HG03108 (cell line): ENCODE data around the gene SPTB.

Experiments used
- ATAC-seq: cut with Tn5 transposase; IDR thresholded peaks from one replicate; pipeline ENCODE4 v1.9.1; 2021; ENCODE audit warnings: moderate library complexity; ENCODE audit not compliant: unreplicated experiment

Gene SPTB

DNA sequence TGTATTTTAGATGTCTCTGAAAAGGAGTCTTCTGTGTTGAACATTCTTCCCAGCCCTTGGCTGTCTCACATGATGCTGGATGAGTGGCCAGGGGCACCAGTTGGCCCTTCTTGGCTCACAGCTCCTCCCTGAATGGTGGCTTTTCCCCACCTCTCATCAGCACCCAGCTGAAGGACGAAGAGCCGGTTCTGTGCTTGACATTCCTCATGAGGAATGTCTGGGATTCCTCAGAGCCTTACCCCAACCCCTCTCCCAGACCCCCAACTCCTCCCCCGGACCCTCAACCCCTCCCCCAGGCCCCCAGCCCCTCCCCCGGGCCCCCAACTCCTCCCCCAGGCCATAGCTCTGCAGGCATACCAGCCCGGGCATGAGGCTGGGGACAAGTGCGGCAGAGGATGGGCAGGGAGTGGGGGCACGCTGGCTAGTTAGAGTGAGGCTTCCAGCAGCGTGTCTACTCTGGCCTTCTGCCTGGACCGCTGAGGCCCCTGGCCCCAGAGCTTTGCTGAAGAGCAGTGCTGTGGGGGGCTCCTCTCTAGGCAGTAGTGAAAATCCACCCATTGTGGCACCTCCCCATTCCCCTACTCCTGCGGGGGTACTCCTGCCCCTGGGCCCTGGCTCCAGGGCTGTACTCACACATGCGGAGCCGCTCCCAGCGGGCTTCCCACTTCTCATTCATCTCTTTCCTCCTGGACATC, 111.2 kb downstream of the SPTB start:
- ATAC-seq: no peak

DNA sequence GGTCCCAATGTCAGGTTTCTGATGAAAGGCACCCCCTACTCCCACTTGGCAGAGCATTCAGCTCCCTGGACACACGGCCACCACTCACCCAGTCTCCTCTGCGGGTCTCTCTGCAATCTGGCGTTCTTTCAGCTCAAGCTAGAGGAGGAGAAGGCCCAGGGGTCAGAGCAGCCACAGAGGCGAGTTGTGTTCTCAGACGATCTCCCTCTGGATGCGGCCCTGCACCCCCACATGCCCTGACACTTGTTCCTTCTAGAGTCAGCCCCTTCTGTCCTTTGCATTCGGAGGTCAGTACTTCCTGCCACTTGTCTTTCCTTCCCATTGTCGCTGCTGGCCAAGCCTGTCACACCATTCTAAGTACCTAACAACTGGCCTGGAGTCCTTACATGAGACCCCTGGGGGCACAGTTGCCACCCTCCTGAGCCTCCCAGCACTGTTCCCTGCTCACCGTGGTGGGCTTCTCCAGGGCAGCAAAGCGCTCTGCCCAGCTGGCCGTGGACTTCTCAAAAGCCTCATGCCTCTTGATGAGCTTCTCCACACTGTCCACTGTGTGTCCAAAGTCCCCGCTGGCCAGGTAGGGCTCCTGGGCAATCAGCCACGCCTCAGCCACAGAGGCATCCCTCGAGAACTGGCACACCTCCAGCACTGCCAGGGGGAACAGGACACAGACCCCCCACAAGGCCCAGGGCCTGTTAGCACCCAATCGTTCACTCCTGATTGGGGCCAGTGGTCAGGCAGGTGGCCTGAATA, 112.3 kb downstream of the SPTB start:
- ATAC-seq: no peak

DNA sequence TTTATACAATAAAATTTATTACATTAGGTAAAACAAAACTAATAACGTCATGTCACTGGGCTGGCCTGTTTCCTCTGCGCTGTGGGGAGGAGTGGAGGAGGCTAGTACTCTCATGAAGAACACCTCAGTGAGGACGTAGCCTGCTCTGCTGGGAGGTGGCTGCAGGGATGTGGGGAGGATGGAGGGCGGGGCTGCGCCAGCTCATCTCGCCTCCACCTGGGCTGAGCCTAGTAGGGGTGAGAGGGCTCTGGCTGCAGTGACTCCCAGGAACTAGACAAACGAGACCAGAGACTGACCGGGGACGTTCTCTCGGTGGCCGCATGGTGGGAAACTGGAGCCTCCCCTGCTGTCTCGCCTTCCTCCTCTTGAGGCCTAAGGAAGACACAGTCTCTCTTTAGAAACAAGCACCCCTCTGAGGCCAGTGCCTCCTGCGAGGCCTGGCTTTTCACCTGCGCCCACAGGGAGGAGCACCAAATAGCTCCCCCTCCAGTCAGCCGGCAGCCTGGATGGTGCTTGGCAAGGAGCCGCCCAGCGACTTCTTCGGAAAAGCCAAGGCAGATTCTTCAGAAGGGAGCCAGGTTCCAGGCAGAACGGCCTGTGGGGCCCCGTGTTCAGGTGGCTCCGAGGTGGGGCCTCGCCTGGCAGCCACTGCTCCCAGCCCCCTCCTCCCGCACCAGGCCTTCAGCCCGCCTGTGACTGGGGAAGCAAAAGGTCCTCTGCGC, 113.1 kb downstream of the SPTB start:
- ATAC-seq: no peak

DNA sequence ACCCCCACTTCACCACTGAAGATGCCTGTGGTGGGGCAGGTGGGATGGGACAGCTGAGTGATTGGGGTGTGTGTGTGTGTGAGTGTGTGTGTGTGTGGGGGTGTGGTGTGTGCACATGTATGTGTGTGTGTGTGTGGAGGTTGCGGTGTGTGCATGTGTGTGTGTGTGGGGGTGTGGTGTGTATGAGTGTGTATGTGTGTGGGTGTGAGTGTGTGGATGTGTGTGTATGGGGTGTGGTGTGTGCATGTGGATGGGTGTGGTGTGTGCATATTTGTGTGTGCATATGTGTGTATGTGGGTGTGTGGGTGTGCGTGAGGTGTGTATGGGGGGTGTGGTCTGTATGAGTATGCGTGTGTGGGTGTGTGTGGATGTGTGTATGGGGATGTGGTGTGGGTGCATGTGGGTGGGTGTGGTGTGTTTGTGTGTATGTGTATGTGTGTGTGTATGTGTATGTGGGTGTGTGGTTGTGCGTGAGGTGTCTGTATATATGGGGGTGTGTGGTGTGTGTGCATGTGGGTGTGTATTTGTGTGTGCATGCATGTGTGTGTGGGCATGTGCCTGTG, 113.9 kb downstream of the SPTB start:
- ATAC-seq: no peak

GRCh38 chr14:64764641-64765520, 114.8 kb downstream of the SPTB start:
- ATAC-seq: no peak

GRCh38 chr14:64763801-64764621, 115.7 kb downstream of the SPTB start:
- no peak for ATAC-seq

GRCh38 chr14:64763085-64763782, 116.5 kb downstream of the SPTB start:
- ATAC-seq: no peak

DNA sequence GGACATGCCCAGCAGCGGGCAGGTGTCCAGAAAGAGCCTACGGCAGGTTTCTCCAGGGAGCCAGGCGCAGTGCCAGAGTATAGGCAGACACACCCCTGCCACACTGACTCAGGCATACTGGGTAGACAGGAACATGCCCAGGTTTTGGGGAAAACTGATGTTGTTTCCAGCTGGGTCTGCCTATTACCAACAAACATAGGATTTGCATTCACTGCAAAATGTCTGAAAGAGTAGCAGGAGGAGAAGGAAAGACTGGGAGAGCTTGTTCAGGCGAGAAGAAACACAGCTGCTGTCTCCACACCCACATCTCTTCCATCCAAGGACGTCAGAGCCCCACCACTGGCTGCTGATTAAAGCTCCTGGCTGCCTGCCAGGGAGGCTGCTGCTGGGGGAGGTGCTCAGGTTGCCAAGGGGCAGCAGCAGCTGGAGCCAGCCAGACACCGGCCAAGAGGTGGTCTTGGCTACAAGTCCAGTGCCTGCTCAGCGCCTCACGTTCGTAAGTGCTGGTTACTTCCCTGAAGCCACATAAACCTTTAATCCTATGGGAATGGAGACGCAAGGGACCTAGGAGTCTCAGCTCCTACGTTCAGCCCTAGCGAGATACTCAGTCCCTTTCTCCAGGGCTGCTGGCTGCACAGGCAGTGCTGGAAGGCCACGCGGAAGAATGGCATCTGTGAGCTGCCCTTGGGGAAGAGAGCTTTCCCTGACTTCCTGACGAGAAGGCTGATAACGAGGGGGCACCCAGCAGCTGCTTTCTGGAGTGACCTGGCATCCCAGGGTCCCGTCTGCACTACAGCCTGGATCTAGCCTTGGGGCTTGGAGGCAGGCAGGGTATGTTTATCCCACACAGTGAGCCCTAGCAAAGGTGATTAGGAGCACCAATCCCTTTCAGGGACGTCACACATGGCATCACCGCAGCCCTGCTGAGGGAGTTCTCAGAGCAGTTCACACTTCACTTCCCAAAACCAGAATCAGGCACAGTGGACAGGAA, 117.4 kb downstream of the SPTB start:
- ATAC-seq: no peak

- ATAC-seq: no peak
These were observed 118.2 kb downstream of the SPTB start for GRCh38 chr14:64761441-64762043.

- no peak for ATAC-seq
These were observed 118.8 kb downstream of the SPTB start for GRCh38 chr14:64760916-64761315.

GRCh38 chr14:64760146-64760755, 119.5 kb downstream of the SPTB start:
- ATAC-seq: no peak

DNA sequence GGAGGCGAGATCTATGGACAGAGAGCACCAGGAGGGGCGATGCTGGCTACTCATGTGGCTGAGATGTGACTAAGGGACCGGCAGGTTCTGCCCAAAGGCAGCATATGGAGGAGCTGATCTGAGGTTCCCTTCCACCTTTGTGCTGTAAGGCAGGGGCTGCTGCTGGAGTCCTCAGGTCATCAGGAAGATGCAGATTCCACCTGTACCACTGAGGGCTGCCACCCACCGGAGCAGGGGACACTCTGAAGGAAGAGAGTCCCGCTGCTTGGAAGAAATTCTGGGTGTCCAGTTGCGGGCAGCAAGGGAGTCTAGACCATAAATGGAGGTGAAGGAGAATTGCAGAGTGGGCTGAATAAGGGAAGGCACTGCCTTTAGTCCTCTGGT, 120.2 kb downstream of the SPTB start:
- ATAC-seq: no peak

DNA sequence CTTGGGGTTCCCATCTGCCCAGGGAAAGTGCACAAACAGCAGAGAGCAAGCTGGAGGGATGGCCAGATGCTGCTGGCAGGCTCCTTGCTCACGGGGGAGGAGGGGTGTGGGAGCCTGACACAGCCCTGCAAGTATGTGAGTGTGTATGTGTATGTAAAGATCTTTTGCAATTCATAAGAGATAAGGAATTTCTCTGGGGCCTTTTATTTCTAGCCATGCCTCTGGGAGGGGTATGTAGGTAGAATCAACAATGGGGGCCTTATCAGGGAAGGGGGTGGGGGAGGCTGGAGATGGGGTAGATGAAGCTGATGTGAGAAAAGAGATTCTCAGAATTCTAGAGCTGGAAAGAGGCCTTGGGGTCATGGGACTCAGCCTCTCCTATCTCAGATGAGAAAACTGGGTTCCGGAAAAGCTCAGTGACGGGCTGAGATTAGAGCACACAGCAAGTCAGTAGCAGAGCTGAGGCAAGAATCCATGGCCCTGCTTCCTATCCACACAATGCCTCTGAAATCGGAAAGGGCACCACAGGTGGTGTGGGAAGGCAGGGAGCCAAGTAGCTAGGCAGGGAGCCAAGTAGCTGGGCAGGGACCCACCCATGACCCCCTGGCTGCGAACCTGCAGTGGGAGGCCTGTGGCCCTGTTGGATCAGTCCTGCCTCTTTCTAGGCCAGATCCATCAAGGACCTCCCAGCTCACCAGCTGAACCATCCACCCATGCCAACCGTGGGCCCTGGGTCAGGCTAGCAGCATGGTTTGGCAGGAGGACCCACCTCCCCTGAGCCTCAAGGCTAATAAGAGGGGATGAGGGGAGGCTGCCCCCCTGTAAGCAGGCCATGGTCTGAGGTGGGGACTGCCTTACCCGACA, 120.8 kb downstream of the SPTB start:
- ATAC-seq: no peak

GRCh38 chr14:64758025-64758521, 121.6 kb downstream of the SPTB start:
- no peak for ATAC-seq

- no peak for ATAC-seq
These were observed 122.1 kb downstream of the SPTB start for GRCh38 chr14:64757601-64758000.

- no peak for ATAC-seq
These were observed 123.0 kb downstream of the SPTB start for GRCh38 chr14:64756712-64757111.
